IMR-90 (cell line): ENCODE measurements around the gene PEX14. TPM values are rescaled to one million over a fixed set of nuclear protein-coding genes. Genes with fewer than 3 reads are reported as not detected.

Experiments
- ATAC-seq: fragments of 200-7000 bp; cut with Tn5 transposase; 2 replicates; pipeline ENCODE4 v1.9.1; 2020; ENCODE audit warnings: low read depth, mild to moderate bottlenecking, moderate library complexity
- BruUV-seq: library from RNA; stranded (reverse); fragments of 400-500 nt; replicated peaks from 2 replicates; lab custom pipeline; 2021; lab: Mats Ljungman, UMichigan
- CTCF ChIA-PET: fragments of 300-600 bp; formaldehyde crosslinking; extraction: SDS; loops from one replicate; lab custom pipeline; 2021; ENCODE audit warnings: antibody characterized with exemption; lab: Yijun Ruan, JAX
- POLR2A ChIA-PET: fragments of 300-600 bp; sonication (Branson Sonifier 250); formaldehyde crosslinking; loops from one replicate; lab custom pipeline; 2022; ENCODE audit warnings: antibody characterized with exemption; ENCODE audit not compliant: unreplicated experiment; lab: Charles Lee
- DNase-seq: peaks from one replicate; pipeline ENCODE4 v3.0.0; 2013
- H2AFZ ChIP-seq: replicated peaks from 2 replicates; pipeline ENCODE3; 2013; ENCODE audit warnings: low read length, mild to moderate bottlenecking; ENCODE audit not compliant: poor library complexity
- H2AK5ac ChIP-seq: 2 replicates; pipeline ENCODE4 v1.6.1; 2013; ENCODE audit warnings: low read depth, low read length, inconsistent platforms
- H2AK9ac ChIP-seq: replicated peaks from 2 replicates; pipeline ENCODE3; 2013; ENCODE audit warnings: mild to moderate bottlenecking, low read depth, low read length, moderate library complexity; ENCODE audit not compliant: poor library complexity
- H2BK120ac ChIP-seq: 2 replicates; pipeline ENCODE4 v1.6.1; 2013; ENCODE audit warnings: low read depth, low read length, inconsistent platforms
- H2BK15ac ChIP-seq: 3 replicates; pipeline ENCODE4 v1.6.1; 2013; ENCODE audit warnings: low read depth, low read length, inconsistent platforms
- H2BK20ac ChIP-seq: 2 replicates; pipeline ENCODE4 v1.6.1; 2013; ENCODE audit warnings: low read depth, mild to moderate bottlenecking, inconsistent platforms, low read length, moderate library complexity
- H2BK5ac ChIP-seq: 2 replicates; pipeline ENCODE4 v1.6.1; 2013; ENCODE audit warnings: mild to moderate bottlenecking, low read depth, low read length, inconsistent platforms; ENCODE audit not compliant: poor library complexity, severe bottlenecking
- H3K14ac ChIP-seq: replicated peaks from 2 replicates; pipeline ENCODE4 v1.6.1; 2013; ENCODE audit warnings: low read depth, low read length, inconsistent platforms
- H3K18ac ChIP-seq: 2 replicates; pipeline ENCODE4 v1.6.1; 2013; ENCODE audit warnings: low read depth, low read length, control low read depth
- H3K23ac ChIP-seq: 2 replicates; pipeline ENCODE4 v1.6.1; 2013; ENCODE audit warnings: low read depth, low read length, inconsistent platforms
- H3K27ac ChIP-seq: 2 replicates; pipeline ENCODE4 v1.5.1; 2013; ENCODE audit warnings: mild to moderate bottlenecking, control low read depth, low read length; ENCODE audit not compliant: insufficient read depth
- H3K27me3 ChIP-seq: 2 replicates; pipeline ENCODE4 v1.6.1; 2013; ENCODE audit warnings: low read length; ENCODE audit not compliant: control insufficient read depth, insufficient read depth
- H3K36me3 ChIP-seq: 2 replicates; pipeline ENCODE4 v1.6.1; 2013; ENCODE audit warnings: low read length, mixed read lengths; ENCODE audit not compliant: control insufficient read depth, insufficient read depth
- H3K4ac ChIP-seq: 2 replicates; pipeline ENCODE4 v1.6.1; 2013; ENCODE audit warnings: low read depth, low read length, inconsistent platforms
- H3K4me1 ChIP-seq: 2 replicates; pipeline ENCODE4 v1.6.1; 2013; ENCODE audit warnings: low read length, mixed read lengths; ENCODE audit not compliant: control insufficient read depth, insufficient read depth
- H3K4me2 ChIP-seq: 2 replicates; pipeline ENCODE4 v1.6.1; 2013; ENCODE audit warnings: low read depth, mild to moderate bottlenecking, control low read depth, low read length, moderate library complexity
- H3K4me3 ChIP-seq: 2 replicates; pipeline ENCODE4 v1.5.1; 2013; ENCODE audit warnings: low read depth, mild to moderate bottlenecking, control low read depth, low read length, moderate library complexity; ENCODE audit not compliant: insufficient read depth
- H3K56ac ChIP-seq: 2 replicates; pipeline ENCODE4 v1.6.1; 2013; ENCODE audit warnings: low read length, inconsistent platforms; ENCODE audit not compliant: insufficient read depth; ENCODE audit errors: extremely low read depth
- H3K79me1 ChIP-seq, 2 experiments: 2 replicates each; pipeline ENCODE4 v1.6.1; 2013; ENCODE audit warnings: low read length in 2 of 2, inconsistent platforms in 1 of 2, low read depth in 1 of 2
- H3K9ac ChIP-seq: 2 replicates; pipeline ENCODE4 v1.6.1; 2013; ENCODE audit warnings: low read depth, low read length, control low read depth
- H3K9me1 ChIP-seq: 2 replicates; pipeline ENCODE4 v1.6.1; 2013; ENCODE audit warnings: low read length, inconsistent platforms; ENCODE audit not compliant: insufficient read depth
- H3K9me3 ChIP-seq: 2 replicates; pipeline ENCODE4 v1.6.1; 2013; ENCODE audit warnings: low read length; ENCODE audit not compliant: control insufficient read depth, insufficient read depth
- H4K20me1 ChIP-seq: 2 replicates; pipeline ENCODE4 v1.6.1; 2013; ENCODE audit warnings: low read length, inconsistent platforms; ENCODE audit not compliant: insufficient read depth
- H4K5ac ChIP-seq: 2 replicates; pipeline ENCODE4 v1.6.1; 2013; ENCODE audit warnings: mild to moderate bottlenecking, low read depth, low read length, control low read depth
- H4K8ac ChIP-seq, 2 experiments: 2 replicates each; pipeline ENCODE4 v1.6.1; 2013; ENCODE audit warnings: low read depth in 2 of 2, low read length in 2 of 2, control low read depth in 1 of 2, inconsistent platforms in 1 of 2
- H4K91ac ChIP-seq: 2 replicates; pipeline ENCODE4 v1.6.1; 2013; ENCODE audit warnings: low read depth, low read length, inconsistent platforms; ENCODE audit not compliant: insufficient read depth
- BHLHE40 ChIP-seq: fragments of 150-350 bp; IDR thresholded peaks from 2 replicates; pipeline ENCODE4 v1.6.1; 2016; ENCODE audit warnings: mild to moderate bottlenecking, low read depth, low read length
- CEBPB ChIP-seq: IDR thresholded peaks from 2 replicates; pipeline ENCODE4 v1.6.1; 2012; ENCODE audit warnings: low read depth, low read length, improper control_type of control experiment
- CHD1 ChIP-seq: IDR thresholded peaks from 2 replicates; pipeline ENCODE4 v1.6.1; 2012; ENCODE audit warnings: low read depth, low read length, improper control_type of control experiment
- ELK1 ChIP-seq: fragments of 150-350 bp; IDR thresholded peaks from 2 replicates; pipeline ENCODE4 v1.6.1; 2016; ENCODE audit warnings: low read depth, mild to moderate bottlenecking, low read length, moderate library complexity, borderline replicate concordance
- FOS ChIP-seq: fragments of 150-350 bp; IDR thresholded peaks from 2 replicates; pipeline ENCODE4 v1.6.1; 2016; ENCODE audit warnings: low read depth, low read length
- MAFK ChIP-seq: IDR thresholded peaks from 2 replicates; pipeline ENCODE4 v1.6.1; 2012; ENCODE audit warnings: low read depth, low read length, improper control_type of control experiment
- MXI1 ChIP-seq: IDR thresholded peaks from 2 replicates; pipeline ENCODE4 v1.6.1; 2012; ENCODE audit warnings: low read depth, mild to moderate bottlenecking, low read length, moderate library complexity, borderline replicate concordance
- POLR2A ChIP-seq: IDR thresholded peaks from 2 replicates; pipeline ENCODE4 v1.6.1; 2012; ENCODE audit warnings: mild to moderate bottlenecking, low read depth, low read length
- RCOR1 ChIP-seq: IDR thresholded peaks from 2 replicates; pipeline ENCODE4 v1.6.1; 2012; ENCODE audit warnings: mild to moderate bottlenecking, low read length, improper control_type of control experiment; ENCODE audit not compliant: insufficient replicate concordance
- SMC3 ChIP-seq: fragments of 150-350 bp; IDR thresholded peaks from 2 replicates; pipeline ENCODE4 v1.6.1; 2016; ENCODE audit warnings: low read depth, mild to moderate bottlenecking, antibody characterized with exemption, low read length, moderate library complexity
- USF2 ChIP-seq: fragments of 150-350 bp; IDR thresholded peaks from 2 replicates; pipeline ENCODE4 v1.6.1; 2017; ENCODE audit warnings: mild to moderate bottlenecking, antibody characterized with exemption, low read length, low read depth
- WGBS, 2 experiments: methylation state at CpG; one replicate each; pipeline versions ENCODE4 v1.1.5 to v1.1.7; 2013; ENCODE audit warnings: missing lambda C conversion rate in 2 of 2; ENCODE audit not compliant: insufficient read length in 1 of 2; ENCODE audit errors: extremely low coverage in 2 of 2; 5-methylcytosine and 5-hydroxymethylcytosine counted together
- dilution Hi-C: fragments of 300-500 bp; cut with HindIII; formaldehyde crosslinking; loops from one replicate; pipeline ENCODE4 v1.14.3; 2018; ENCODE audit warnings: low sequenced_read_pairs; ENCODE audit not compliant: unreplicated experiment
- in situ Hi-C: fragments of 300-500 bp; cut with MboI; formaldehyde crosslinking; loops from 3 replicates; pipeline ENCODE4 v1.14.3; 2019; ENCODE audit warnings: low sequenced_read_pairs, inconsistent platforms, mixed read lengths
- intact Hi-C: fragments of 100-400 bp; cut with micrococcal nuclease; formaldehyde crosslinking; loops from 2 replicates; pipeline ENCODE4 v1.10.0; 2022
- polyA plus RNA-seq, 3 experiments: library from polyadenylated mRNA; depleted of rRNA; stranded (reverse); fragments of >200 nt; gene quantifications; 2 replicates each; pipeline ENCODE4 v1.2.3, GENCODE V29; 2012; ENCODE audit warnings: low replicate concordance in 1 of 3
- total RNA-seq: library from RNA; depleted of rRNA; stranded (reverse); fragments of >200 nt; gene quantifications from 2 replicates; pipeline ENCODE4 v1.2.3, GENCODE V29; 2012

PEX14 gene
- total and polyA plus RNA-seq, 2 of the 4 experiments (the other 2 are of a cell fraction) = 9.5 to 22.5 TPM

- no peaks in the 10 kb centered on the region for H3K9me3 ChIP-seq
- H2AFZ ChIP-seq = no peak overlapping the region
- H4K5ac ChIP-seq = no peak overlapping the region
- intact Hi-C loops = no loop called here
- no peak overlapping the region for H2AK9ac ChIP-seq
- H3K27ac ChIP-seq = no peak overlapping the region
- no peak overlapping the region for H3K23ac ChIP-seq
- ATAC-seq = no peak
- no peaks in the 10 kb centered on the region for H3K36me3 ChIP-seq
- no peak overlapping the region for H2AK5ac ChIP-seq
- no peak overlapping the region for H4K91ac ChIP-seq
- no peak overlapping the region for H3K4me2 ChIP-seq
- no peak overlapping the region for H2BK15ac ChIP-seq
- no peaks in the 10 kb centered on the region for H3K9me1 ChIP-seq
- H2BK120ac ChIP-seq = no peak overlapping the region
- H3K18ac ChIP-seq = no peak overlapping the region
- POLR2A ChIA-PET = no interaction called here
- H2BK20ac ChIP-seq = no peak overlapping the region
- no TSS peak for BruUV-seq
- no peak overlapping the region for H3K14ac ChIP-seq
- no peak overlapping the region for H3K9ac ChIP-seq
- no peak overlapping the region for H4K8ac ChIP-seq
- CTCF ChIA-PET = no interaction called here
- no peaks in the 10 kb centered on the region; the same call in 1 of the 2 replicates for H3K4me1 ChIP-seq
- H3K56ac ChIP-seq = no peak overlapping the region
- no peaks in the 10 kb centered on the region for H3K27me3 ChIP-seq
- WGBS, 2 experiments = no CpG with 5 or more reads among the region's 5 CpGs
- H3K4ac ChIP-seq = no peak overlapping the region
- H3K79me1 ChIP-seq = peaks cover 5 to 11% of the 10 kb centered on the region in 2 experiments; a peak in 3 of 4 replicates
- no peak for TF ChIP-seq MAFK
- no peak for TF ChIP-seq CEBPB
- TF ChIP-seq POLR2A = no peak
- TF ChIP-seq RCOR1 = no peak
- TF ChIP-seq FOS = no peak
- TF ChIP-seq USF2 = no peak
- TF ChIP-seq BHLHE40 = no peak
- TF ChIP-seq MXI1 = no peak
- TF ChIP-seq ELK1 = no peak
- no peak for TF ChIP-seq SMC3
- TF ChIP-seq CHD1 = no peak
- dilution Hi-C loops = no loop called here
- no peak for DNase-seq
- H2BK5ac ChIP-seq = no peak overlapping the region
- in situ Hi-C loops = no loop called here
- H3K4me3 ChIP-seq = no peak overlapping the region
- H4K20me1 ChIP-seq = no peaks in the 10 kb centered on the region
Observed at GRCh38 chr1:10586125-10586524, 111.4 kb downstream of the PEX14 start.
